Measurements from ENCODE around the gene UBE2D3.
"Not testable (repeated sequence)": the region's sequence is repeated elsewhere in the genome, so short reads cannot be mapped to it uniquely, and the experiment has no call there.

Gene UBE2D3

DNA sequence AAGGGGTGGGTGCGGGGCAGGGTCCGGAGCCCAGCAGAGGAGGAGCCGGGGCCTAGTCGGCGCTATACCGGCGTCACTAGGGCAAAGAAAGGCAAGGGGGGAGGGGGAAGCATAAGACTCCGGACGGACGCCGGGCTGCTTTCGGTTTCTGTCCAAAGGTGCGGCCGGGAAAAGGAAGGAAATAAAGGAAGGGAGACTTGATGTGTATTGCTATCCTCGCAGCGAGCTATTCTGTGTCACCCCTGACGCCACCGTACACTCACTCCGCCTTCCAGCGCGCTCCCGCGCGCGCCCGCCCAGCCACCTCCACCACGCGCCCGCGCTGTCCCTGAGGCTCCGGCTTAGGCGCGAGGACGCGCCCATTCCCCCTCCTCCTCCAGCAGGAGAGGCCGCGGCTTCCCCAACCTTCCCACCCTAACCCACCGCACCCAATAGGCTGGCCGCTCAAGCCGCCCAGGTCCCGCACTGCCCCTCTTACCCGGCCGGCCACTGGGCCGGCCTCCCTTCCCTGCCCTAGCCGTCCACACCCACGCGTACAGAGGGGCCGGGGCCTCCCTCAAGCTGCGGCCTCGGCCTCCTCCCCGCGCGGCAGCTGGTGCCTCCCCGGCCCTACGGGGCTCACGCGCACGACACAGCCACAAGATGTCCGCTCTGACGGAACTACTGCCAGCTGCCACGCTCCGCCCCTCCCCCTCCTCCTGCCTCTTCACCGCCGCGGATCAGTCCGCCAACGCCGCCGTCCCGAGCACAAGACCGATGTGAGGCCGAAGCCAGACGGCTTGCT is at the start of gene UBE2D3:
UBE2D3 (minus strand) TSS at position 662 of the 784 bp plus-strand sequence. CDS start 1,043 bp downstream, outside the sequence.
- Histone ChIP-seq H3K27ac (ENCODE audit: low read length) (peak within 1 kb of the TSS; percentile 99), H3K36me3 (ENCODE audit: control insufficient read depth in 1 of 2, insufficient read depth in 2 of 2, low read length in 2 of 2) (peaks cover under 1 to 40% of the 10 kb centered on the region in 2 donors), H3K9me3 (ENCODE audit: control insufficient read depth in 1 of 2, low read length in 2 of 2) (no peaks in the 10 kb centered on the region), H3K4me3 (ENCODE audit: low read depth in 1 of 2, low read length in 2 of 2) (peak within 1 kb of the TSS; percentile 90 to 92), H3K27me3 (ENCODE audit: low read depth, low read length) (no peaks in the 10 kb centered on the region), H3K4me1 (ENCODE audit: control insufficient read depth in 1 of 2, insufficient read depth in 2 of 2, low read length in 2 of 2) (peaks cover 24 to 31% of the 10 kb centered on the region in 2 donors)

GRCh38 chr4:102871772-102872171 is 44.4 kb upstream of the UBE2D3 start:
- Histone ChIP-seq H3K4me1 (ENCODE audit: control insufficient read depth in 1 of 2, insufficient read depth in 2 of 2, low read length in 2 of 2) (peaks cover 0 to 6% of the 10 kb centered on the region in 2 donors), H3K9me3 (ENCODE audit: control insufficient read depth in 1 of 2, low read length in 2 of 2) (no peaks in the 10 kb centered on the region), H3K27ac (ENCODE audit: low read length) (no peak overlapping the region), H3K27me3 (ENCODE audit: low read depth, low read length) (no peaks in the 10 kb centered on the region), H3K4me3 (ENCODE audit: low read depth in 1 of 2, low read length in 2 of 2) (no peak overlapping the region), H3K36me3 (ENCODE audit: control insufficient read depth in 1 of 2, insufficient read depth in 2 of 2, low read length in 2 of 2) (no peaks in the 10 kb centered on the region)

DNA sequence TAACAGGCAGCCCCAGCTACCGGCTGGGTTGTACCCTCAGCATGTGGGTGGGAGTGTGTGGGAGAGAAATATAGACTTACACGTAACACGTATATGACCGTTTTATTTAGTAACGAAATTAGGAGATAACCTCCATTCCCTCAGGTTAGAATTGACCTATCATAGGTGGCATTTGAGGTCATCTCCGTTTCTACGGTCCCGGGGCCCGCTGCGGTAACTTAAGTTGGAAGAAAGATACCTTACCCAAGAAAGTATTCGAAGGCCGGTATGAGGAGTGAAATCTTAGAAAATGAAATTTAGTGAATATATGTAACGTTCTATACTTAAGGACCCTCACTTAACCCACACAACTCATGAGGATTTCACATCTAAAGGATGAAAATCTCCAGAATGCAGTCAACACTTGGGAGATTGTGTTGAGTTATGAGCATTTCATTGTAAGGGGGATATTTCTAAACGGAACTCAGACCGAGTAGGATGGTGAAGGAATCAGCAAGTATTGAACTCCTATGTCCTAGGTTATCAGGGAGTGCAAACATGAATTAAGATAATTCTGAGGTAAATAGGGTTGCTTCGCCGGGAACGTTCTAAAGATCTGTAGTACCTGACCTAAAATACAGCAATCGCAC is 42.3 kb upstream of the UBE2D3 start:
- H3K36me3 ChIP-seq (ENCODE audit: control insufficient read depth in 1 of 2, insufficient read depth in 2 of 2, low read length in 2 of 2): no peaks in the 10 kb centered on the region
- H3K9me3 ChIP-seq (ENCODE audit: control insufficient read depth in 1 of 2, low read length in 2 of 2): no peaks in the 10 kb centered on the region
- H3K4me3 ChIP-seq (ENCODE audit: low read depth in 1 of 2, low read length in 2 of 2): peak overlapping the region; percentile 65 to 86
- peak overlapping the region; percentile 96 for H3K27ac ChIP-seq (ENCODE audit: low read length)
- H3K27me3 ChIP-seq (ENCODE audit: low read depth, low read length): no peaks in the 10 kb centered on the region
- H3K4me1 ChIP-seq (ENCODE audit: control insufficient read depth in 1 of 2, insufficient read depth in 2 of 2, low read length in 2 of 2): peaks cover 0 to 6% of the 10 kb centered on the region in 2 donors

DNA sequence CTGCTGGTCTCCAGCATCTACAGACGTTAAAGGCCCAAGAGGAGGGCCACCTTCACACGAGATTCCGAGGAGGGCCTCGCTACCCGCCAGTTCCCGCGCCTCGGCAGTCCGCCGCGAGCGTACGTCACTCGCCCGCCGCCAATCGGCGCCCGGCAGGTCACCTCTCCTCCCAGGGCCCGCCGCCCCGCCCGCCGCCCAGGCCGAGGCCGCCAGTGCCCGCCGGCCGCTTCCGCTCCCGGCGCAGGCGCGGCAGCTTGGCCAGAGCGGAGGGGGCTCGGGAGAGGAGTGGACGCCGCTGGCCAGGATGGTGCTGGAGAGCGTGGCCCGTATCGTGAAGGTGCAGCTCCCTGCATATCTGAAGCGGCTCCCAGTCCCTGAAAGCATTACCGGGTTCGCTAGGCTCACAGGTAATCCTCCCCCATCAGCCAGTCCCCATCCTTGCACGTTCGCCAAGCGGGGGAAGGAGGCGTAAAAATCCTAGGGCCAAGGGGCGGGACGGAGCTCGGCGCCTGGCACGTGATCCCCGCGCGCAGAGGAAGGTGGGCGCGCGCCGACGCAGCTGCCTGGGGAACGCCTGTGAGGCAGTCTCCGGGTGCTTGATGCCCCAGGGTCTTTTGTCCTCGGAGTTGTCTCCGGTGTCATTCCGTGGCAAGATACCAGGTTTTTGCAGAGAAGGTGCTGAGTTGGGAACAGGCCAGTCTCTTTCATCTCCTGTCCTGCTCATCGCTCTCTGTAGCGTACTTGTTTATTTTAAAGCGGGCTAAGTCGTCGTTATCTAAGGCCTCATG is 41.6 kb upstream of the UBE2D3 start, which contains the start of gene CISD2:
CISD2 (plus strand) TSS at position 212 of the 788 bp plus-strand sequence; CDS start at position 305, 93 bp downstream.
- Histone ChIP-seq H3K36me3 (ENCODE audit: control insufficient read depth in 1 of 2, insufficient read depth in 2 of 2, low read length in 2 of 2) (no peaks in the 10 kb centered on the region), H3K9me3 (ENCODE audit: control insufficient read depth in 1 of 2, low read length in 2 of 2) (no peaks in the 10 kb centered on the region), H3K4me3 (ENCODE audit: low read depth in 1 of 2, low read length in 2 of 2) (peak within 1 kb of the TSS; percentile 65 to 86), H3K4me1 (ENCODE audit: control insufficient read depth in 1 of 2, insufficient read depth in 2 of 2, low read length in 2 of 2) (peaks cover 0 to 6% of the 10 kb centered on the region in 2 donors), H3K27ac (ENCODE audit: low read length) (peak within 1 kb of the TSS; percentile 96), H3K27me3 (ENCODE audit: low read depth, low read length) (no peaks in the 10 kb centered on the region)

GRCh38 chr4:102868153-102868780 is 40.9 kb upstream of the UBE2D3 start:
- Histone ChIP-seq H3K4me1 (ENCODE audit: control insufficient read depth in 1 of 2, insufficient read depth in 2 of 2, low read length in 2 of 2) (peaks cover 0 to 6% of the 10 kb centered on the region in 2 donors), H3K27me3 (ENCODE audit: low read depth, low read length) (no peaks in the 10 kb centered on the region), H3K27ac (ENCODE audit: low read length) (peak overlapping the region; percentile 96), H3K9me3 (ENCODE audit: control insufficient read depth in 1 of 2, low read length in 2 of 2) (no peaks in the 10 kb centered on the region), H3K36me3 (ENCODE audit: control insufficient read depth in 1 of 2, insufficient read depth in 2 of 2, low read length in 2 of 2) (no peaks in the 10 kb centered on the region), H3K4me3 (ENCODE audit: low read depth in 1 of 2, low read length in 2 of 2) (peak overlapping the region; percentile 65 to 86)

- H3K9me3 ChIP-seq (ENCODE audit: control insufficient read depth in 1 of 2, low read length in 2 of 2): no peaks in the 10 kb centered on the region
- peak overlapping the region; percentile 96 for H3K27ac ChIP-seq (ENCODE audit: low read length)
- peaks cover 0 to 6% of the 10 kb centered on the region in 2 donors for H3K4me1 ChIP-seq (ENCODE audit: control insufficient read depth in 1 of 2, insufficient read depth in 2 of 2, low read length in 2 of 2)
- H3K4me3 ChIP-seq (ENCODE audit: low read depth in 1 of 2, low read length in 2 of 2): peak overlapping the region in 1 of 2 donors; percentile 65
- no peaks in the 10 kb centered on the region for H3K36me3 ChIP-seq (ENCODE audit: control insufficient read depth in 1 of 2, insufficient read depth in 2 of 2, low read length in 2 of 2)
- no peaks in the 10 kb centered on the region for H3K27me3 ChIP-seq (ENCODE audit: low read depth, low read length)
These were observed 40.2 kb upstream of the UBE2D3 start for GRCh38 chr4:102867278-102868152.

DNA sequence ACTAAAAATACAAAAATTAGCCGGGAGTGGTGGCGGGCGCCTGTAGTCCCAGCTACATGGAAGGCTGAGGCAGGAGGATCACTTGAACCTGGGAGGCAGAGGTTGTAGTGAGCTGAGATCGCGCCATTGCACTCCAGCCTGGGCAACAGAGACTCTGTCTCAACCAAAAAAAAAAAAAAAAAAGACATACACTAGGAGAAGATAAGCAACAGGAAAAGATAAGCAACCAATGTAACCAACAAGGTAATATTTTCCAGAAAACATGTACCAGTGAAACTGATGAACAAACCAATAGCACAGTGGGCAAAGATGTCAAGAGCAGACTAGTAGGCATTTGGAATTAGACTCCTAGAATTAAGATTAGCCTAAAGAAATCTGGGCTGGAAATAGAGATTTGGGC is 38.0 kb upstream of the UBE2D3 start:
- H3K4me3 ChIP-seq (ENCODE audit: low read depth in 1 of 2, low read length in 2 of 2): not testable (repeated sequence)

DNA sequence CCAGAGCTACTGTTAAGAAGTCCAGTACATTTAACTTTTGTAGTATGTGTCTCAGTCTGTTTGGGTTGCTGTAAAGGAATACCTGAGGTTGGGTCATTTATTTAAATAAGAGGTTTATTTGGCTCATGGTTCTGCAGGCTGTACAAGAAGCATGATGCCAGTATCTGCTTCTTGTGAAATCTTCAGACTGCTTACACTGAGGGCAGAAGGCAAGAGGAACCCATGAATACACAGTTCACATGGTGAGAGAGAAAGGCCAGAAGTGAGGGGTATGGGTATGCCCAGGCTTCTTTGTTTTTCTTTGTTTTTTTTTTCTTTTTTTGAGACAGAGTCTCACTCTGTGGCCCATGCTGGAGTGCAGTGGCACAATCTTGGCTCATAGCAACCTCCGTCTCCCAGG is 35.4 kb upstream of the UBE2D3 start:
- Histone ChIP-seq H3K27ac (ENCODE audit: low read length) (no peak overlapping the region), H3K27me3 (ENCODE audit: low read depth, low read length) (no peaks in the 10 kb centered on the region), H3K4me1 (ENCODE audit: control insufficient read depth in 1 of 2, insufficient read depth in 2 of 2, low read length in 2 of 2) (no peaks in the 10 kb centered on the region), H3K36me3 (ENCODE audit: control insufficient read depth in 1 of 2, insufficient read depth in 2 of 2, low read length in 2 of 2) (no peaks in the 10 kb centered on the region), H3K4me3 (ENCODE audit: low read depth in 1 of 2, low read length in 2 of 2) (no peak overlapping the region), H3K9me3 (ENCODE audit: control insufficient read depth in 1 of 2, low read length in 2 of 2) (peaks cover 0 to 8% of the 10 kb centered on the region in 2 donors)

More for the DNA sequence above, 38.0 kb upstream of the UBE2D3 start:
- H3K4me1 ChIP-seq (ENCODE audit: control insufficient read depth in 1 of 2, insufficient read depth in 2 of 2, low read length in 2 of 2); H3K9me3 ChIP-seq (ENCODE audit: control insufficient read depth in 1 of 2, low read length in 2 of 2); H3K36me3 ChIP-seq (ENCODE audit: control insufficient read depth in 1 of 2, insufficient read depth in 2 of 2, low read length in 2 of 2); H3K27ac ChIP-seq (ENCODE audit: low read length); H3K27me3 ChIP-seq (ENCODE audit: low read depth, low read length): not testable (repeated sequence)

DNA sequence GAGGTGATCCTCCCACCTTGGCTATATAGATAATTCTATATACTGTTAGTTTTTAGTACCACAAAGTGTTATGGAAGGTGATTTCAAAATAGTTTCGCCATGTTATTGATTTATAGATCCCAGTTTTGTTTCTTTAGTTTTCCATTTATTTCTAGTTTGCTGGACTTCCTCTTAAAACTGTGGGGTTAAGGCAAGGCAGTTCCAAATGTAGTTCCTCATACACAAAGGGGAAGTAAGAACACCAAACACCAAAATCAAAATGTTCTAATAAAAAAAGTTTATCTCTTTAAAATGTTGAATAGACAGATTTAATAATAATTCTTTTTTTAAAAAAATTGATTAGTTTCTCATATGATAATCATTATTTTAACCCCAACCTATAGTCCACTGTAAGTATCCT is 34.7 kb upstream of the UBE2D3 start:
- no peak overlapping the region for H3K4me3 ChIP-seq (ENCODE audit: low read depth in 1 of 2, low read length in 2 of 2)
- no peak overlapping the region for H3K27ac ChIP-seq (ENCODE audit: low read length)
- peaks cover 0 to 8% of the 10 kb centered on the region in 2 donors for H3K9me3 ChIP-seq (ENCODE audit: control insufficient read depth in 1 of 2, low read length in 2 of 2)
- H3K27me3 ChIP-seq (ENCODE audit: low read depth, low read length): no peaks in the 10 kb centered on the region
- H3K4me1 ChIP-seq (ENCODE audit: control insufficient read depth in 1 of 2, insufficient read depth in 2 of 2, low read length in 2 of 2): no peaks in the 10 kb centered on the region
- no peaks in the 10 kb centered on the region for H3K36me3 ChIP-seq (ENCODE audit: control insufficient read depth in 1 of 2, insufficient read depth in 2 of 2, low read length in 2 of 2)

- no peaks in the 10 kb centered on the region for H3K36me3 ChIP-seq (ENCODE audit: control insufficient read depth in 1 of 2, insufficient read depth in 2 of 2, low read length in 2 of 2)
- no peak overlapping the region for H3K4me3 ChIP-seq (ENCODE audit: low read depth in 1 of 2, low read length in 2 of 2)
- peaks cover 0 to 8% of the 10 kb centered on the region in 2 donors for H3K9me3 ChIP-seq (ENCODE audit: control insufficient read depth in 1 of 2, low read length in 2 of 2)
- no peaks in the 10 kb centered on the region for H3K27me3 ChIP-seq (ENCODE audit: low read depth, low read length)
- no peaks in the 10 kb centered on the region for H3K4me1 ChIP-seq (ENCODE audit: control insufficient read depth in 1 of 2, insufficient read depth in 2 of 2, low read length in 2 of 2)
- no peak overlapping the region for H3K27ac ChIP-seq (ENCODE audit: low read length)
These were observed 33.4 kb upstream of the UBE2D3 start for GRCh38 chr4:102860611-102861324.

Measured in muscle layer of duodenum (tissue), 2 donors.